HG03439 (cell line): Measurements from ENCODE around the gene UBE2D2.

Experiments used
- ATAC-seq: cut with Tn5 transposase; IDR thresholded peaks from one replicate; pipeline ENCODE4 v1.9.1; 2021; ENCODE audit warnings: mild to moderate bottlenecking, moderate library complexity; ENCODE audit not compliant: unreplicated experiment

UBE2D2 gene

GRCh38 chr5:139671096-139671841 is 110.1 kb downstream of the UBE2D2 start:
- no peak for ATAC-seq

- no peak for ATAC-seq
Measured at GRCh38 chr5:139675213-139675612, 114.1 kb downstream of the UBE2D2 start.

GRCh38 chr5:139675825-139676224 is 114.7 kb downstream of the UBE2D2 start:
- ATAC-seq: no peak

GRCh38 chr5:139676406-139676805 is 115.3 kb downstream of the UBE2D2 start:
- no peak for ATAC-seq

GRCh38 chr5:139676951-139677735 is 116.0 kb downstream of the UBE2D2 start:
- ATAC-seq: no peak
